Left lung (tissue), 10 donors: ENCODE data around the gene NDUFA13. TPM values are rescaled to one million over a fixed set of nuclear protein-coding genes. Genes with fewer than 3 reads are reported as not detected.

Experiments used
- ATAC-seq: fragments of 200-7000 bp; cut with Tn5 transposase; one replicate; pipeline ENCODE4 v1.9.1; 2020; ENCODE audit warnings: moderate library complexity
- DNase-seq, 4 donors: peaks; one replicate each; pipeline ENCODE4 v3.0.0-alpha.2; 2013 to 2020
- H3K27ac ChIP-seq, 2 donors: fragments of 200-600 bp; sonication (generic) in 1 of 2; one replicate each; pipeline versions ENCODE4 v1.5.0 to v1.8.0; 2020 to 2021
- H3K27me3 ChIP-seq, 2 donors: fragments of 200-600 bp; sonication (generic) in 1 of 2; one replicate each; pipeline versions ENCODE4 v1.5.0 to v1.8.0; 2020 to 2021
- H3K36me3 ChIP-seq, 2 donors: fragments of 200-600 bp; sonication (generic) in 1 of 2; one replicate each; pipeline versions ENCODE4 v1.5.0 to v1.8.0; 2020 to 2021
- H3K4me1 ChIP-seq, 2 donors: fragments of 200-600 bp; one replicate each; pipeline ENCODE4 v1.8.0; 2021
- H3K4me3 ChIP-seq, 2 donors: fragments of 200-600 bp; sonication (generic) in 1 of 2; one replicate each; pipeline versions ENCODE4 v1.5.0 to v1.8.0; 2020 to 2021; ENCODE audit warnings: mild to moderate bottlenecking in 1 of 2
- H3K9me3 ChIP-seq, 2 donors: fragments of 200-600 bp; sonication (generic) in 1 of 2; one replicate each; pipeline versions ENCODE4 v1.5.0 to v1.8.0; 2020 to 2021
- intact Hi-C, 2 donors: fragments of 100-400 bp; cut with DNase I; formaldehyde crosslinking; loops; one replicate each; pipeline versions ENCODE4 v1.11.2 to v1.14.2; 2022
- polyA plus RNA-seq, 6 donors: library from polyadenylated mRNA; unstranded; fragments of 120-200 nt; gene quantifications; one replicate each; pipeline ENCODE4 v1.2.1, GENCODE V29; 2013; ENCODE audit not compliant: insufficient read length in 6 of 6
- total RNA-seq, 2 donors: library from RNA; stranded (reverse); fragmentation: NEBNext Ultra II Directional; extraction: Animal tissue kit (Norgen Biotek cat#: 25700); gene quantifications; one replicate each; pipeline ENCODE4 v1.2.1, GENCODE V29; 2021
- TF ChIP-seq, protein P1 (sequence below), 2 donors: fragments of 200-600 bp; sonication (generic) in 1 of 2; IDR thresholded peaks; one replicate each; pipeline versions ENCODE4 v1.5.0 to v1.8.0; 2021; ENCODE audit warnings: antibody characterized with exemption in 2 of 2
- donor health status: DM: no; HTN: yes; CAD: no.
- donor health status: DM: no; HTN: no; CAD: no.

Gene NDUFA13
- total and polyA plus RNA-seq, 8 donors, result 169 to 303 (median 209) TPM

DNA sequence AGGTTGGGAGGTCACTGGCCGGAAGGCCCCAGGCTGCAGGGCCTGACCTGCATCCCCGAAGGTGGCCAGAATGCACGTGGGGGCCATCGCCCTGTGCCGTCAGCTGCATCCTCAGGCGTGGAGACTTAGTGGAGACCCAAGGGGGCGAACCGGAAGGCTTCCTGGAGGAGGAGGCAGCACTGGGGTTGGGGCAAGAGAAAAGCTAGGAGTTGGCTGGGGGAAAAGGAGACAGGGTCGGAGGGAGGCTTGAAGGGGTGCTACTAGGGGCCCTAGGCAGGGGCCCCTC, 11.3 kb downstream of the NDUFA13 start:
- TF ChIP-seq, protein P1, sequence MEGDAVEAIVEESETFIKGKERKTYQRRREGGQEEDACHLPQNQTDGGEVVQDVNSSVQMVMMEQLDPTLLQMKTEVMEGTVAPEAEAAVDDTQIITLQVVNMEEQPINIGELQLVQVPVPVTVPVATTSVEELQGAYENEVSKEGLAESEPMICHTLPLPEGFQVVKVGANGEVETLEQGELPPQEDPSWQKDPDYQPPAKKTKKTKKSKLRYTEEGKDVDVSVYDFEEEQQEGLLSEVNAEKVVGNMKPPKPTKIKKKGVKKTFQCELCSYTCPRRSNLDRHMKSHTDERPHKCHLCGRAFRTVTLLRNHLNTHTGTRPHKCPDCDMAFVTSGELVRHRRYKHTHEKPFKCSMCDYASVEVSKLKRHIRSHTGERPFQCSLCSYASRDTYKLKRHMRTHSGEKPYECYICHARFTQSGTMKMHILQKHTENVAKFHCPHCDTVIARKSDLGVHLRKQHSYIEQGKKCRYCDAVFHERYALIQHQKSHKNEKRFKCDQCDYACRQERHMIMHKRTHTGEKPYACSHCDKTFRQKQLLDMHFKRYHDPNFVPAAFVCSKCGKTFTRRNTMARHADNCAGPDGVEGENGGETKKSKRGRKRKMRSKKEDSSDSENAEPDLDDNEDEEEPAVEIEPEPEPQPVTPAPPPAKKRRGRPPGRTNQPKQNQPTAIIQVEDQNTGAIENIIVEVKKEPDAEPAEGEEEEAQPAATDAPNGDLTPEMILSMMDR (IDR thresholded peaks at IDR 0.05), result no peak
- H3K9me3 ChIP-seq, result no peaks in the 10 kb centered on the region
- H3K27ac ChIP-seq, result no peak overlapping the region
- ATAC-seq (no peak), DNase-seq (no peak)
- H3K4me1 ChIP-seq, result peaks cover 0 to 4% of the 10 kb centered on the region in 2 donors
- intact Hi-C loops, result no loop called here
- H3K4me3 ChIP-seq, result no peak overlapping the region
- peaks cover 0 to 62% of the 10 kb centered on the region in 2 donors for H3K36me3 ChIP-seq
- no peaks in the 10 kb centered on the region for H3K27me3 ChIP-seq

DNA sequence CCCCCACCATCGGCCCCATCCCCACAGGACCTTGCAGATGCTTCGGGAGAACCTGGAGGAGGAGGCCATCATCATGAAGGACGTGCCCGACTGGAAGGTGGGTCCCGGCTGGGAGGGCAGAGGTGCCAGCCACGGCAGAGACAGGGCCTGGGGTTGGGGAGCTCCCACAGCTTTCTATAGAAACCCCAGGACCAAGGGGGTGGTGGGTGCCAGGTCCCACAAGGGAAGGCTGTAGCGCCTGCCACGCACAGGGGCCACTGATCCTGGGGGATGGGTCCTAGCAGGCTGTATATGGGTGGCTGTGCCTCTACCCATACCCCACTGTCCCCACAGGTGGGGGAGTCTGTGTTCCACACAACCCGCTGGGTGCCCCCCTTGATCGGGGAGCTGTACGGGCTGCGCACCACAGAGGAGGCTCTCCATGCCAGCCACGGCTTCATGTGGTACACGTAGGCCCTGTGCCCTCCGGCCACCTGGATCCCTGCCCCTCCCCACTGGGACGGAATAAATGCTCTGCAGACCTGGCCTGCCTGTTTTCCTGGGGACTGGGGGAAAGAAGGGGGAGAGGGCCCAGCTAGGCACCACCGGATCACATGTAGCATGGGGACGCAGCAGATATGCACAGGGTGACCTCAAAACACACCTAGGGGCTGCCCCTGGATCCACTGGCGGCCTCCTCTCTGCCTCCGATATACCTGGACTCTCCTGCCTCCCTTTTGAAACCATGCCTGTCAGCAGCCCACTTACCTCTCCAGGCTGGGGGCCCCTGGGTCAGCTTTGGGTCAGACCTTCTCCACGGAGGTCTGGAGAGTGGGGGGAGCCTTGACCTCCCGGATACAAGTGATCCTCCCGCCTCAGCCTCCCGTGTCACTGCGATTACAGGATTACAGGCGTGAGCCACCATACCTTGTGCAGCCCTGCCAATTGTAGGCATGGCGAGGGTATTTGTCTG, 11.9 kb downstream of the NDUFA13 start:
- no peak overlapping the region for H3K4me3 ChIP-seq
- H3K27me3 ChIP-seq, result no peaks in the 10 kb centered on the region
- intact Hi-C loops, result no loop called here
- H3K36me3 ChIP-seq, result peaks cover 0 to 62% of the 10 kb centered on the region in 2 donors
- DNase-seq (no peak), ATAC-seq (no peak)
- H3K9me3 ChIP-seq, result no peaks in the 10 kb centered on the region
- H3K4me1 ChIP-seq, result peaks cover 0 to 9% of the 10 kb centered on the region in 2 donors
- TF ChIP-seq, protein P1 (IDR thresholded peaks at IDR 0.05), result no peak
- H3K27ac ChIP-seq, result no peak overlapping the region

- Histone ChIP-seq H3K4me3 (no peak within 1 kb of the TSS), H3K27ac (no peak within 1 kb of the TSS), H3K4me1 (peaks cover 0 to 9% of the 10 kb centered on the region in 2 donors), H3K9me3 (no peaks in the 10 kb centered on the region), H3K27me3 (no peaks in the 10 kb centered on the region), H3K36me3 (peaks cover 0 to 57% of the 10 kb centered on the region in 2 donors)
- ATAC-seq, result no peak
- intact Hi-C loops, result no loop called here
- TF ChIP-seq, protein P1 (IDR thresholded peaks at IDR 0.05), result no peak
- DNase-seq, result no peak
Observed at GRCh38 chr19:19528721-19529490, 12.9 kb downstream of the NDUFA13 start, which contains the start of gene YJEFN3. Gene YJEFN3 (plus strand): TSS chr19:19528911. CDS start chr19:19528933, 22 bp downstream.

GRCh38 chr19:19529783-19530422, 13.9 kb downstream of the NDUFA13 start:
- TF ChIP-seq, protein P1 (IDR thresholded peaks at IDR 0.05), result no peak
- Histone ChIP-seq H3K27ac (no peak overlapping the region), H3K4me1 (peaks cover 0 to 9% of the 10 kb centered on the region in 2 donors), H3K36me3 (peaks cover 0 to 47% of the 10 kb centered on the region in 2 donors), H3K27me3 (no peaks in the 10 kb centered on the region), H3K4me3 (no peak overlapping the region), H3K9me3 (no peaks in the 10 kb centered on the region)
- ATAC-seq (no peak), DNase-seq (no peak)
- intact Hi-C loops, result loop anchor here in 1 of 2 donors (5.0 to 10.0 kb wide), 2 partner anchors 117 to 425 kb away; no protein-coding TSS in a partner anchor
